Progenitor cell of endocrine pancreas (in vitro differentiated cells): Measurements from ENCODE around the gene LIN7A. TPM values are rescaled to one million over a fixed set of nuclear protein-coding genes. Genes with fewer than 3 reads are reported as not detected.

ENCODE experiments used
- DNase-seq: peaks from one replicate; pipeline ENCODE4 v3.0.0; 2021; ENCODE audit warnings: low spot score; ENCODE audit not compliant: unreplicated experiment
- H3K27ac Mint-ChIP-seq: 2 replicates; pipeline ENCODE4 v1.8.0; 2021; ENCODE audit warnings: mild to moderate bottlenecking, moderate library complexity, mixed read lengths
- H3K27me3 Mint-ChIP-seq: 2 replicates; pipeline ENCODE4 v1.8.0; 2021; ENCODE audit warnings: mixed read lengths
- H3K36me3 Mint-ChIP-seq: 2 replicates; pipeline ENCODE4 v1.8.0; 2022; ENCODE audit warnings: mixed read lengths; ENCODE audit not compliant: insufficient read depth
- H3K4me1 Mint-ChIP-seq: 2 replicates; pipeline ENCODE4 v1.8.0; 2021; ENCODE audit warnings: low read depth, mixed read lengths
- H3K4me3 Mint-ChIP-seq: 2 replicates; pipeline ENCODE4 v1.8.0; 2021; ENCODE audit warnings: low read depth, mild to moderate bottlenecking, moderate library complexity, mixed read lengths
- H3K9me3 Mint-ChIP-seq: 2 replicates; pipeline ENCODE4 v1.8.0; 2021; ENCODE audit warnings: low read depth, mixed read lengths
- CTCF ChIP-seq: fragments of 200-600 bp; sonication (generic); IDR thresholded peaks from one replicate; pipeline ENCODE4 v1.5.0; 2021; ENCODE audit warnings: antibody characterized with exemption, mild to moderate bottlenecking; ENCODE audit not compliant: unreplicated experiment
- total RNA-seq: library from RNA; stranded (reverse); gene quantifications from 2 replicates; pipeline ENCODE4 v1.2.1, GENCODE V29; 2021

Gene LIN7A
- total RNA-seq, 1 donor from 2014 or later: 8.2 TPM

- no peak for TF ChIP-seq CTCF
- H3K27me3 Mint-ChIP-seq: no peaks in the 10 kb centered on the region
- H3K36me3 Mint-ChIP-seq: no peaks in the 10 kb centered on the region
- no peak overlapping the region for H3K4me3 Mint-ChIP-seq
- H3K27ac Mint-ChIP-seq: no peak overlapping the region
- peaks cover 2% of the 10 kb centered on the region for H3K4me1 Mint-ChIP-seq
- no peaks in the 10 kb centered on the region for H3K9me3 Mint-ChIP-seq
- DNase-seq: no peak
Observed at GRCh38 chr12:80818878-80819277, 118.9 kb downstream of the LIN7A start.

- Mint-ChIP-seq H3K4me1 (peaks cover 2% of the 10 kb centered on the region), H3K27me3 (no peaks in the 10 kb centered on the region), H3K27ac (no peak overlapping the region), H3K9me3 (no peaks in the 10 kb centered on the region), H3K4me3 (no peak overlapping the region), H3K36me3 (no peaks in the 10 kb centered on the region)
- no peak for DNase-seq
- no peak for TF ChIP-seq CTCF
Observed at GRCh38 chr12:80815351-80815750, 122.4 kb downstream of the LIN7A start.

- Mint-ChIP-seq H3K9me3 (no peaks in the 10 kb centered on the region), H3K4me3 (no peak overlapping the region), H3K27me3 (no peaks in the 10 kb centered on the region), H3K36me3 (no peaks in the 10 kb centered on the region), H3K4me1 (no peaks in the 10 kb centered on the region), H3K27ac (no peak overlapping the region)
- no peak for TF ChIP-seq CTCF
- no peak for DNase-seq
Observed at GRCh38 chr12:80814453-80814852, 123.3 kb downstream of the LIN7A start.

GRCh38 chr12:80813820-80814219, 123.9 kb downstream of the LIN7A start:
- no peaks in the 10 kb centered on the region for H3K4me1 Mint-ChIP-seq
- H3K27ac Mint-ChIP-seq: no peak overlapping the region
- no peaks in the 10 kb centered on the region for H3K36me3 Mint-ChIP-seq
- no peak for DNase-seq
- H3K9me3 Mint-ChIP-seq: no peaks in the 10 kb centered on the region
- H3K27me3 Mint-ChIP-seq: no peaks in the 10 kb centered on the region
- no peak for TF ChIP-seq CTCF
- no peak overlapping the region for H3K4me3 Mint-ChIP-seq

- no peaks in the 10 kb centered on the region for H3K27me3 Mint-ChIP-seq
- H3K27ac Mint-ChIP-seq: no peak overlapping the region
- no peaks in the 10 kb centered on the region for H3K9me3 Mint-ChIP-seq
- no peaks in the 10 kb centered on the region for H3K36me3 Mint-ChIP-seq
- H3K4me3 Mint-ChIP-seq: no peak overlapping the region
- H3K4me1 Mint-ChIP-seq: no peaks in the 10 kb centered on the region
- TF ChIP-seq CTCF: no peak
- no peak for DNase-seq
Observed at GRCh38 chr12:80811957-80812708, 125.6 kb downstream of the LIN7A start.
